B cell (primary cell): Measurements from ENCODE around the gene OLFM4. TPM values are rescaled to one million over a fixed set of nuclear protein-coding genes. Genes with fewer than 3 reads are reported as not detected.

Source experiments
- ATAC-seq: fragments of 200-7000 bp; cut with Tn5 transposase; one replicate; pipeline ENCODE4 v1.10.0; 2021; ENCODE audit warnings: low read depth, mild to moderate bottlenecking, moderate number of reproducible peaks, moderate library complexity
- CTCF ChIA-PET: fragments of 350-600 bp; sonication (Branson Sonifier 250); formaldehyde crosslinking; loops from one replicate; lab custom pipeline; 2021; ENCODE audit warnings: antibody characterized with exemption, inconsistent platforms; lab: Charles Lee
- POLR2A ChIA-PET: fragments of 350-600 bp; sonication (Branson Sonifier 250); formaldehyde crosslinking; loops from one replicate; lab custom pipeline; 2021; ENCODE audit warnings: antibody characterized with exemption; lab: Charles Lee
- DNase-seq: peaks from one replicate; pipeline ENCODE4 v3.0.0; 2013
- H2AFZ ChIP-seq: 2 replicates; pipeline ENCODE4 v1.6.1; 2012; ENCODE audit warnings: mild to moderate bottlenecking, low read depth, low read length; ENCODE audit not compliant: insufficient read depth, poor library complexity, severe bottlenecking
- H3K27ac ChIP-seq, 2 donors: 1 replicate in 1 of 2; 2 replicates in 1 of 2; pipeline ENCODE4 v1.5.1; 2012 to 2013; ENCODE audit warnings: low read length in 2 of 2, mild to moderate bottlenecking in 2 of 2, moderate library complexity in 1 of 2
- H3K27me3 ChIP-seq, 4 experiments: fragments of 200-600 bp in 1 of 4; sonication (generic) in 1 of 4; replicated peaks in 1 of 4; 1 replicate in 2 of 4; 2 replicates in 2 of 4; pipeline versions ENCODE4 v1.6.1 to v1.7.0; 2013 to 2016; ENCODE audit warnings: low read length in 3 of 4, mild to moderate bottlenecking in 2 of 4, mixed read lengths in 1 of 4, moderate library complexity in 1 of 4; ENCODE audit not compliant: insufficient read depth in 4 of 4, control insufficient read depth in 3 of 4; ENCODE audit errors: control extremely low read depth in 1 of 4
- H3K36me3 ChIP-seq, 2 experiments: replicated peaks in 1 of 2; 1 replicate in 1 of 2; 2 replicates in 1 of 2; pipeline versions ENCODE4 v1.6.1 to v1.7.1; 2013; ENCODE audit warnings: low read length in 1 of 2; ENCODE audit not compliant: insufficient read depth in 2 of 2, control insufficient read depth in 1 of 2; ENCODE audit errors: control extremely low read depth in 1 of 2, extremely low read depth in 1 of 2
- H3K4me1 ChIP-seq, 2 donors: fragments of 200-600 bp in 1 of 2; sonication (generic) in 1 of 2; 1 replicate in 1 of 2; 2 replicates in 1 of 2; pipeline versions ENCODE4 v1.5.1 to v1.6.1; 2013 to 2017; ENCODE audit warnings: low read length in 2 of 2; ENCODE audit not compliant: control insufficient read depth in 2 of 2, insufficient read depth in 2 of 2
- H3K4me2 ChIP-seq: replicated peaks from 2 replicates; pipeline ENCODE3; 2012; ENCODE audit warnings: mild to moderate bottlenecking, low read depth, low read length; ENCODE audit not compliant: poor library complexity, severe bottlenecking
- H3K4me3 ChIP-seq, 5 experiments: fragments of 200-600 bp in 1 of 5; sonication (generic) in 1 of 5; 1 replicate in 3 of 5; 2 replicates in 2 of 5; pipeline versions ENCODE4 v1.5.1 to v1.7.0; 2011 to 2016; ENCODE audit warnings: low read length in 4 of 5, mild to moderate bottlenecking in 4 of 5, low read depth in 2 of 5, control low read depth in 1 of 5, moderate library complexity in 1 of 5; ENCODE audit not compliant: insufficient read depth in 1 of 5; ENCODE audit errors: control extremely low read depth in 1 of 5, extremely low read depth in 1 of 5
- H3K79me2 ChIP-seq: fragments of 200-600 bp; sonication (generic); one replicate; pipeline ENCODE4 v1.6.0; 2016; ENCODE audit warnings: low read length; ENCODE audit not compliant: control insufficient read depth, insufficient read depth
- H3K9ac ChIP-seq: fragments of 200-600 bp; sonication (generic); 2 replicates; pipeline ENCODE4 v1.6.1; 2017; ENCODE audit warnings: mild to moderate bottlenecking, low read length, moderate library complexity
- H3K9me3 ChIP-seq, 3 donors: one replicate each; pipeline versions ENCODE4 v1.6.1 to v1.7.1; 2013; ENCODE audit warnings: low read length in 2 of 3; ENCODE audit not compliant: control insufficient read depth in 2 of 3, insufficient read depth in 1 of 3; ENCODE audit errors: control extremely low read depth in 1 of 3
- H4K20me1 ChIP-seq: 2 replicates; pipeline ENCODE4 v1.6.0; 2012; ENCODE audit warnings: mild to moderate bottlenecking, low read length; ENCODE audit not compliant: insufficient read depth, control insufficient read depth, poor library complexity, severe bottlenecking
- H3K27ac Mint-ChIP-seq: one replicate; pipeline ENCODE4 v1.8.0; 2021; ENCODE audit warnings: mixed read lengths
- H3K27me3 Mint-ChIP-seq: one replicate; pipeline ENCODE4 v1.8.0; 2021; ENCODE audit warnings: mixed read lengths
- H3K4me1 Mint-ChIP-seq: one replicate; pipeline ENCODE4 v1.8.0; 2021; ENCODE audit warnings: mixed read lengths
- H3K4me3 Mint-ChIP-seq: one replicate; pipeline ENCODE4 v1.8.0; 2021; ENCODE audit warnings: mixed read lengths
- H3K9me3 Mint-ChIP-seq: one replicate; pipeline ENCODE4 v1.8.0; 2022; ENCODE audit warnings: mixed read lengths; ENCODE audit not compliant: insufficient read depth
- CTCF ChIP-seq: fragments of 200-600 bp; IDR thresholded peaks from one replicate; pipeline ENCODE4 v1.8.0; 2022; ENCODE audit warnings: antibody characterized with exemption, mild to moderate bottlenecking
- EZH2 ChIP-seq: IDR thresholded peaks from 2 replicates; pipeline ENCODE4 v1.6.1; 2012; ENCODE audit warnings: borderline replicate concordance, low read depth, mild to moderate bottlenecking, moderate library complexity, low read length; ENCODE audit not compliant: insufficient read depth, poor library complexity, severe bottlenecking
- WGBS: methylation state at CpG from one replicate; pipeline ENCODE4 v1.1.5; 2013; ENCODE audit warnings: missing lambda C conversion rate; ENCODE audit not compliant: insufficient coverage; 5-methylcytosine and 5-hydroxymethylcytosine counted together
- intact Hi-C: fragments of 100-400 bp; cut with micrococcal nuclease; formaldehyde crosslinking; loops from one replicate; pipeline ENCODE4 v1.10.0; 2022
- polyA plus RNA-seq: library from polyadenylated mRNA; depleted of rRNA; stranded (reverse); fragments of >200 nt; gene quantifications from 2 replicates; pipeline ENCODE4 v1.2.3, GENCODE V29; 2012
- total RNA-seq, 2 donors: library from RNA; stranded (reverse); fragments of 120-200 nt in 1 of 2; gene quantifications; 1 replicate in 1 of 2; 2 replicates in 1 of 2; pipeline versions ENCODE4 v1.2.3 to v1.2.4, GENCODE V29; 2013 to 2022

The OLFM4 gene
- total and polyA plus RNA-seq, 2 donors (not counting 1 experiment from before 2014, with no cell fraction given), result not detected

GRCh38 chr13:53038993-53039392, 10.4 kb downstream of the OLFM4 start:
- WGBS, result no CpG with 5 or more reads among the region's 1 CpG
- TF ChIP-seq CTCF (no peak), EZH2 (no peak)

GRCh38 chr13:53041968-53042516, 13.4 kb downstream of the OLFM4 start:
- DNase-seq (no peak), ATAC-seq (no peak)
- no peaks in the 10 kb centered on the region for H3K36me3 ChIP-seq
- H3K79me2 ChIP-seq, result no peaks in the 10 kb centered on the region
- no peaks in the 10 kb centered on the region for H3K9me3 ChIP-seq
- H3K27ac ChIP-seq, result no peak overlapping the region
- no peaks in the 10 kb centered on the region for H3K27me3 Mint-ChIP-seq
- TF ChIP-seq CTCF, result no peak
- TF ChIP-seq EZH2, result no peak
- intact Hi-C loops, result no loop called here
- H3K4me1 ChIP-seq, result no peaks in the 10 kb centered on the region
- H3K27me3 ChIP-seq, result no peaks in the 10 kb centered on the region
- H3K27ac Mint-ChIP-seq, result no peak overlapping the region
- 86% methylated on average over 2 of the region's 3 CpGs for WGBS
- no peak overlapping the region for H3K4me2 ChIP-seq
- no peak overlapping the region for H3K4me3 Mint-ChIP-seq
- H3K9ac ChIP-seq, result no peak overlapping the region
- CTCF ChIA-PET, result no interaction called here
- H3K4me1 Mint-ChIP-seq, result no peaks in the 10 kb centered on the region
- H2AFZ ChIP-seq, result no peak overlapping the region
- POLR2A ChIA-PET, result no interaction called here
- no peak overlapping the region for H3K4me3 ChIP-seq
- H4K20me1 ChIP-seq, result no peaks in the 10 kb centered on the region
- H3K9me3 Mint-ChIP-seq, result no peaks in the 10 kb centered on the region

More at GRCh38 chr13:53038993-53039392, 10.4 kb downstream of the OLFM4 start:
- Histone ChIP-seq H3K79me2 (no peaks in the 10 kb centered on the region), H2AFZ (no peak overlapping the region), H3K27me3 (no peaks in the 10 kb centered on the region), H3K9ac (no peak overlapping the region), H4K20me1 (no peaks in the 10 kb centered on the region), H3K27ac (no peak overlapping the region), H3K9me3 (no peaks in the 10 kb centered on the region), H3K36me3 (no peaks in the 10 kb centered on the region), H3K4me2 (no peak overlapping the region), H3K4me1 (no peaks in the 10 kb centered on the region), H3K4me3 (no peak overlapping the region)
- POLR2A ChIA-PET, result no interaction called here
- no peak for ATAC-seq
- DNase-seq, result no peak
- Mint-ChIP-seq H3K27ac (no peak overlapping the region), H3K4me3 (no peak overlapping the region), H3K9me3 (no peaks in the 10 kb centered on the region), H3K4me1 (no peaks in the 10 kb centered on the region), H3K27me3 (no peaks in the 10 kb centered on the region)
- CTCF ChIA-PET, result no interaction called here
- intact Hi-C loops, result no loop called here
